ENCODE data around the gene NANOGP8.

GRCh38 chr15:35104526-35105147 is 19.5 kb upstream of the NANOGP8 start:
- TF ChIP-seq, protein P1, sequence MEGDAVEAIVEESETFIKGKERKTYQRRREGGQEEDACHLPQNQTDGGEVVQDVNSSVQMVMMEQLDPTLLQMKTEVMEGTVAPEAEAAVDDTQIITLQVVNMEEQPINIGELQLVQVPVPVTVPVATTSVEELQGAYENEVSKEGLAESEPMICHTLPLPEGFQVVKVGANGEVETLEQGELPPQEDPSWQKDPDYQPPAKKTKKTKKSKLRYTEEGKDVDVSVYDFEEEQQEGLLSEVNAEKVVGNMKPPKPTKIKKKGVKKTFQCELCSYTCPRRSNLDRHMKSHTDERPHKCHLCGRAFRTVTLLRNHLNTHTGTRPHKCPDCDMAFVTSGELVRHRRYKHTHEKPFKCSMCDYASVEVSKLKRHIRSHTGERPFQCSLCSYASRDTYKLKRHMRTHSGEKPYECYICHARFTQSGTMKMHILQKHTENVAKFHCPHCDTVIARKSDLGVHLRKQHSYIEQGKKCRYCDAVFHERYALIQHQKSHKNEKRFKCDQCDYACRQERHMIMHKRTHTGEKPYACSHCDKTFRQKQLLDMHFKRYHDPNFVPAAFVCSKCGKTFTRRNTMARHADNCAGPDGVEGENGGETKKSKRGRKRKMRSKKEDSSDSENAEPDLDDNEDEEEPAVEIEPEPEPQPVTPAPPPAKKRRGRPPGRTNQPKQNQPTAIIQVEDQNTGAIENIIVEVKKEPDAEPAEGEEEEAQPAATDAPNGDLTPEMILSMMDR (conservative IDR thresholded peaks at IDR 0.05; ENCODE audit: low read depth, low read length): no peak
- TF ChIP-seq EZH2 (IDR thresholded peaks at IDR 0.05; ENCODE audit: borderline replicate concordance, low read depth, low read length, poor library complexity, severe bottlenecking): no peak

All from A673 (cell line).